GM12801 (cell line): Measurements from ENCODE around the gene FAM107B.

ENCODE experiments used
- TF ChIP-seq, protein P1 (sequence below): IDR thresholded peaks from one replicate; pipeline ENCODE4 v1.5.1; 2011; ENCODE audit warnings: control low read depth; ENCODE audit not compliant: insufficient read length; ENCODE audit errors: extremely low read depth

Gene FAM107B

DNA sequence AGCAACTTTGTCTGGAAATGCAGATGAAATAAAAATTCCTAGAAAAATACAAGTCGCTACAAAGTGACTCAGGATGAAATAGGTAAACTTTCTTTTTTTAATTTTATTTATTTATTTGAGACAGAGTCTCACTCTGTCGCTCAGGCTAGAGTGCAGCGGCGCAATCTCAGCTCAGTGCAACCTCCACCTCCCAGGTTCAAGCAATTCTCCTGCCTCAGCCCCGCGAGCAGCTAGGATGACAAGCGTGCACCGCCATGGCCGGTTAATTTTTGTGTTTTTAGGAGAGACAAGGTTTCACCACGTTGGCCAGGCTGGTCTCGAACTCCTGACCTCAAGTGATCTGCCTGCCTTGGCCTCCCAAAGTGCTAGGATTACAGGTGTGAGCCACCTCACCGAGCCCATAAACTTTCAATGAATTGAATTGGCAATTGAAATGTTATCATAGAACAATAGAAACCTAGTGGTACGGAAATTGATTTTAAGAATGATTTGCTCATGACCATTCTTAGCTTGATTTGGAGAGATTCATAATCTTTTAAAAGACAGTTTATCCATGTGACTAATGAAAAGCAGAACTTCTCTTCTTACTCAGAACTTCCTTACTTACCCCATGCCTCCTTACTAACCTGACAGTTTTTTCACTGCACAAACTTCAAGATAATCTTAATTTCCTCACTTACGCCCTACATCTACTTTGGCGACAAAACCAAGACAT is 161.7 kb downstream of the FAM107B start:
- TF ChIP-seq, protein P1, sequence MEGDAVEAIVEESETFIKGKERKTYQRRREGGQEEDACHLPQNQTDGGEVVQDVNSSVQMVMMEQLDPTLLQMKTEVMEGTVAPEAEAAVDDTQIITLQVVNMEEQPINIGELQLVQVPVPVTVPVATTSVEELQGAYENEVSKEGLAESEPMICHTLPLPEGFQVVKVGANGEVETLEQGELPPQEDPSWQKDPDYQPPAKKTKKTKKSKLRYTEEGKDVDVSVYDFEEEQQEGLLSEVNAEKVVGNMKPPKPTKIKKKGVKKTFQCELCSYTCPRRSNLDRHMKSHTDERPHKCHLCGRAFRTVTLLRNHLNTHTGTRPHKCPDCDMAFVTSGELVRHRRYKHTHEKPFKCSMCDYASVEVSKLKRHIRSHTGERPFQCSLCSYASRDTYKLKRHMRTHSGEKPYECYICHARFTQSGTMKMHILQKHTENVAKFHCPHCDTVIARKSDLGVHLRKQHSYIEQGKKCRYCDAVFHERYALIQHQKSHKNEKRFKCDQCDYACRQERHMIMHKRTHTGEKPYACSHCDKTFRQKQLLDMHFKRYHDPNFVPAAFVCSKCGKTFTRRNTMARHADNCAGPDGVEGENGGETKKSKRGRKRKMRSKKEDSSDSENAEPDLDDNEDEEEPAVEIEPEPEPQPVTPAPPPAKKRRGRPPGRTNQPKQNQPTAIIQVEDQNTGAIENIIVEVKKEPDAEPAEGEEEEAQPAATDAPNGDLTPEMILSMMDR = no peak

DNA sequence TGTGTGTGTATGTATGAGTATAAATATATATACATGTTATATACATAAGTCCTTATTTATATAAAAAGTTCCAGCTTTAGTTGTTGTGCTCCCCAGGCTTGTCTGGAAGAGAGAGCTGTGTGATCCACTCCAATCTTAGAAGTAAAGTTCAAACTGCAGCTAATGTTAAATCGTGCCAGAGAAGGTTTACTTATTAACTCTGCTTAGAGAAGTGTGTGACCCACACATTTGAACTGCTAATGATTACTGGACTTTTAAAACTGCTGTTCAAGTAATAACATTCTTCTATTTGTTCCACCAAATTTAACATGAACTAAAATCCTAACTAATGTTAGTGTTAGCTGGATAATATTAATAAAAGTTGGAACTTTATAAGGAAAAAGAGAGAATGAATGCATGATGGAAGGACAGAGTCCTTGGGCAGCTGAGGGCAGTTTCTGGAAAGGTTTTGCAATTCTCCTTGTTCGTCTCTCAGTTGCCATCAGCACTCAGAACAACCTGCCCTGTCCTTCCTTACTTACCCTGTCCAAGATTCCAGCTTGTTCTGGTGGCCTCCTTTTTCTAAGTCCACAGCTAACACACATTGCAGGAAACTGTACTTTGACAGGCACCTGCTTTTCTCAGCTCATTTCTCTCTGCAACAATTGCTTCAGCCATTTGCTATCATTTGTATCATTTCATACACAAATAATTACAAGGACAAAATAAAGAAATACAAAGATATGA is 162.6 kb downstream of the FAM107B start:
- TF ChIP-seq, protein P1 = no peak

DNA sequence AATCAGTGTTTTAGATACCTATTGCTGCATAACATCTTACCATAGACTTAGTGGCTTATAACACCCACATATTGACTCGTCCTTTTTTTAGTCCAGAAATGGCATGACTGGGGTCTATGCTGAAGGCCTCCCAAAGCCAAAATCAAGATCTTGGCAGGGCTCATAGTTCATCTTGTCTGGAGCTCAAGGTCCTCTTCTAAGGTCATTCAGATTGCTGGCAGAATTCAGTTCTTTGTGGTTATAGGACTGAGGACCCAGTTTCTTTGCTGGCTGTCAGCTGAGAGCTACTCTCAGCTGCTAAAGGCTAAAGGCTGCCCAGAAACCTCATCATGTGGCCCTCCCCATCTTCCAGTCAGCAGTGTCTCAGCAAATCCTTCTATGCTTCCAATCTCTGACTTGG is 165.5 kb downstream of the FAM107B start:
- TF ChIP-seq, protein P1 = no peak

DNA sequence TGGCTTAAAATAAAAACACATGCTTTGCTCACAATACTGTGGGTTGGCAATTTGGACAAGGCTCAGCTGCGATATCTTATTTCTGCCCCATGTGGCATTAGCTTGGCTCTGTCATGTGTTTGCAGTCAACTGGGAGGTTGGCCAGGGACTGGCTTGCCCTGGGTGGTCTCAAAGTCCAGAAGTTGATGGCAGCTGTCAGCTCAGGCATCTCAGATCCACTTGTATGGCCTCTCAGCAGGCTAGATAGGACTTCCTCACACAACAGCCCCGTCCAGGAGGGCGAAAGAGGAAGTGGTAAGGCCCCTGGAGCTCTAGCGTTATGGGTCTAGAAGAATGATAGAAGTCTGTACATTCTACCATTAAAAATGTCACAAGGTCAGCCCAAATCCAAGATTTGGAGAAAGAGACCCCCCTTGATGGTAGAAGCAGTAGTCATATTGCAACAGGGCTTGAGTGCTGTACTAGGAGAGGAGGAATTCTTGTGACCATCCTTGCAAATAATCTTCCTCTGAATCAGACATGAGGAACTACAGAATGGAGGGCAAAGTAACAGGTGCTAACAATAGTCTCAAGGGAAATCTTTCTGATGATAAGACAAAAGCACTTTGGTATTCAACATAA is 166.2 kb downstream of the FAM107B start:
- TF ChIP-seq, protein P1 = no peak

DNA sequence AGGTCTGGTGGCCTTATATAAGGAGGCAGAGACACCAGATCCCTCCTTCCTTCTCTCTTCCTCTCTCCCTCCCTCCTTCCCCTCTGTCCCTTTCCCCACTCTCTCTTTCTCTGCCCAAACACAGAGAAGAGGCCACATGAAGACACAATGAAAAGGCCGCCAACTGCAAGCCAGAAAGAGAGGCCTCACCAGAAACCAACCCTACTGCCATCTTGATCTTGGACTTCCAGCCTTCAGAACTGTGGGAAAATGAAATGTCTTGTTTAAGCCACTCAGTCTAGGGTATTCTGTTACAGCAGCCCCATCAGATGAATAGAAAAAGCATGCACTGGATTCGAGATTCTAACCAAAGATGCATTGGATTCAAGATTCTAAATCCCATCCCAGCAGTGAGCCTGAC is 168.1 kb downstream of the FAM107B start:
- TF ChIP-seq, protein P1 = no peak

DNA sequence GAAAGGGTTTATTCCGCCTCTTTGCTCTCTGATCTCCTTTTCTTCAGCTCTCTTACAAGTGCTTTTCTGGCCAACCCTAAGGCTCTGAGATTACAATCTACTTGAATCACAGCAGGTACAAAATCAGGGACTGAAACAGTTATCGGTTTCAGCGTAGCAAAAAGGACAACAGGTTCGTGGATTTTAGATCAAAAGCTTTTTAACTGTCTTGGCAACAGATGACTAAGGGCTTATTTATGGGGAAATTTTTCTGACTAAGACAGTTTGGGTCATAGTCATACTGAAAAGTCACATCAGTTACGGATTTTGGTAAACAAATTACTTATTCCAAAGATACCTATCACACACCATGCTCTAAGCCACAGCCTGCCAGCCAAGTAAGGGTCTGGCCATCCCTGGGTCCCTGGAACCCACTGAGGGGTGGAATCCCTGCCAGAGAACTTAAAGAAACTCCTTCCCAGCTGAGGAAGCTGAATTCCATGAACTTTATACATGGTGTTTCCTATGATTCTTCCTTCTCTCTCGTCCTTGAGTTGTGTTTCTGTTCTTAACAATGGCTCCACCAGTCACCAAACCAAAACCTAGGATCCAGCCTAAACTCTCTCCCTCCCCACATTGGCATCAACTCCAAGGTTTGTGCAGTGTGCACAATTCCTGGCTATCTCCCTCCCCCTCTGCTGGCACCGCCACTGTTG is 169.3 kb downstream of the FAM107B start:
- TF ChIP-seq, protein P1 = no peak
